A673 (cell line): Measurements from ENCODE around the gene TRRAP. TPM values are rescaled to one million over a fixed set of nuclear protein-coding genes. Genes with fewer than 3 reads are reported as not detected.

Source experiments
- BruUV-seq: library from RNA; stranded (reverse); fragments of 400-500 nt; replicated peaks from 2 replicates; lab custom pipeline; 2021; lab: Mats Ljungman, UMichigan
- CTCF ChIA-PET: fragments of 300-600 bp; sonication (Branson Sonifier 250); formaldehyde crosslinking; loops from one replicate; lab custom pipeline; 2022; ENCODE audit warnings: antibody characterized with exemption; lab: Charles Lee
- POLR2A ChIA-PET: fragments of 300-600 bp; sonication (Branson Sonifier 250); formaldehyde crosslinking; loops from one replicate; lab custom pipeline; 2022; ENCODE audit warnings: antibody characterized with exemption; ENCODE audit not compliant: low non-redundant PET; lab: Charles Lee
- DNase-seq: peaks from one replicate; pipeline ENCODE4 v3.0.0-alpha.2; 2015; ENCODE audit warnings: low spot score
- H3K27ac ChIP-seq: fragments of 200-600 bp; sonication (generic); 2 replicates; pipeline ENCODE4 v1.5.1; 2016; ENCODE audit warnings: mixed run types, low read depth, mild to moderate bottlenecking, mixed read lengths, antibody characterized with exemption, low read length; ENCODE audit not compliant: poor library complexity, severe bottlenecking
- H3K27me3 ChIP-seq: fragments of 200-600 bp; sonication (generic); replicated peaks from 2 replicates; pipeline ENCODE4 v1.6.1; 2017; ENCODE audit warnings: mixed run types, low read depth, mild to moderate bottlenecking, mixed read lengths, antibody characterized with exemption, low read length; ENCODE audit not compliant: insufficient read depth, poor library complexity
- H3K36me3 ChIP-seq: fragments of 200-600 bp; sonication (generic); 2 replicates; pipeline ENCODE4 v1.6.1; 2016; ENCODE audit warnings: mixed run types, mild to moderate bottlenecking, mixed read lengths, antibody characterized with exemption, low read length; ENCODE audit not compliant: insufficient read depth, poor library complexity, severe bottlenecking
- H3K4me1 ChIP-seq: fragments of 200-600 bp; sonication (generic); 2 replicates; pipeline ENCODE4 v1.6.1; 2017; ENCODE audit warnings: mixed run types, mild to moderate bottlenecking, mixed read lengths, antibody characterized with exemption, low read length; ENCODE audit not compliant: insufficient read depth, poor library complexity, severe bottlenecking
- H3K4me3 ChIP-seq: fragments of 200-600 bp; sonication (generic); 2 replicates; pipeline ENCODE4 v1.5.1; 2016; ENCODE audit warnings: low read depth, mixed run types, mild to moderate bottlenecking, mixed read lengths, low read length; ENCODE audit not compliant: poor library complexity, severe bottlenecking
- H3K9me3 ChIP-seq: fragments of 200-600 bp; sonication (generic); 2 replicates; pipeline ENCODE4 v1.6.1; 2016; ENCODE audit warnings: mixed run types, low read depth, mild to moderate bottlenecking, mixed read lengths, antibody characterized with exemption, low read length; ENCODE audit not compliant: poor library complexity, severe bottlenecking
- CTCF ChIP-seq: fragments of 300-800, 200-600 bp; sonication (generic); conservative IDR thresholded peaks from 2 replicates; pipeline ENCODE4 v1.5.1; 2017; ENCODE audit warnings: low read depth, mild to moderate bottlenecking, antibody characterized with exemption, low read length, moderate library complexity, mixed read lengths
- EZH2 ChIP-seq: fragments of 200-600 bp; sonication (generic); IDR thresholded peaks from 2 replicates; pipeline ENCODE4 v1.6.1; 2017; ENCODE audit warnings: borderline replicate concordance, low read depth, mild to moderate bottlenecking, mixed read lengths, antibody characterized with exemption, low read length; ENCODE audit not compliant: poor library complexity, severe bottlenecking
- intact Hi-C: fragments of 100-400 bp; cut with micrococcal nuclease; formaldehyde crosslinking; loops from one replicate; pipeline ENCODE4 v1.10.0; 2022; ENCODE audit not compliant: unreplicated experiment
- total RNA-seq: library from RNA; stranded (reverse); gene quantifications from 2 replicates; pipeline ENCODE4 v1.2.3, GENCODE V29; 2021

Gene TRRAP
- total RNA-seq, 1 experiment from 2014 or later = 50.2 TPM

GRCh38 chr7:98930921-98931320 is 52.6 kb downstream of the TRRAP start:
- peaks cover 78% of the 10 kb centered on the region for H3K36me3 ChIP-seq
- H3K9me3 ChIP-seq = no peaks in the 10 kb centered on the region
- no peaks in the 10 kb centered on the region for H3K27me3 ChIP-seq
- CTCF ChIA-PET = no interaction called here
- intact Hi-C loops = no loop called here
- no peak for TF ChIP-seq EZH2
- TF ChIP-seq CTCF = no peak
- no TSS peak for BruUV-seq
- POLR2A ChIA-PET = no interaction called here
- peaks cover 6% of the 10 kb centered on the region for H3K4me1 ChIP-seq
- H3K4me3 ChIP-seq = no peak overlapping the region
- DNase-seq = no peak
- H3K27ac ChIP-seq = no peak overlapping the region

- no peak overlapping the region for H3K27ac ChIP-seq
- H3K4me1 ChIP-seq = peaks cover 6% of the 10 kb centered on the region
- H3K27me3 ChIP-seq = no peaks in the 10 kb centered on the region
- no TSS peak for BruUV-seq
- TF ChIP-seq EZH2 (no peak), CTCF (no peak)
- no peak overlapping the region for H3K4me3 ChIP-seq
- ChIA-PET POLR2A (no interaction called here), CTCF (no interaction called here)
- H3K36me3 ChIP-seq = peaks cover 86% of the 10 kb centered on the region
- H3K9me3 ChIP-seq = no peaks in the 10 kb centered on the region
- DNase-seq = no peak
- intact Hi-C loops = no loop called here
Observed at GRCh38 chr7:98933321-98933720, 55.0 kb downstream of the TRRAP start.

DNA sequence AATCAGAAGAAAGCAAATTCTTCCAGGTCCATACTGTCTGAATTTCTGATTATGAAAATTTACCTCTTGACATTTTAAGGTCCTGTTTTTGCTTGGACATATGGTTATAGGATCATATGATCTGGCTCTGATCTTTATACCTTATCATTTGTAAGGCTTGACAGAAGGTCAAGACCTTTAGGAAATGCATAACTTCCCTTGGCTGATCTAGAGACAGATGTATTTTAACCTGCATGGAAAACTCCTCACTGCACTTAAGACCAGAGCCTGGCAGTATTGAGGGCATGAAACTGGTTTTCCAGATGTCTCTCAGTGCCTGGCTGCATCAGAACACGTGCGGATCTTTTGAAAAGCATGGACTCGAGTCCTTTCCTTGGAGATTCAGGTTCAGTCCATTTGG is 55.9 kb downstream of the TRRAP start:
- ChIA-PET CTCF (no interaction called here), POLR2A (no interaction called here)
- no peak for TF ChIP-seq EZH2
- no peak for TF ChIP-seq CTCF
- no peaks in the 10 kb centered on the region for H3K27me3 ChIP-seq
- no TSS peak for BruUV-seq
- H3K4me1 ChIP-seq = peaks cover 6% of the 10 kb centered on the region
- intact Hi-C loops = no loop called here
- H3K27ac ChIP-seq = no peak overlapping the region
- peaks cover 86% of the 10 kb centered on the region for H3K36me3 ChIP-seq
- no peak overlapping the region for H3K4me3 ChIP-seq
- H3K9me3 ChIP-seq = no peaks in the 10 kb centered on the region
- DNase-seq = no peak
